HEK293T (cell line): ENCODE measurements around the gene SPTLC3.

Experiments
- CTCF ChIA-PET: fragments of 350-600 bp; formaldehyde crosslinking; extraction: SDS; loops from one replicate; lab custom pipeline; 2021; ENCODE audit warnings: antibody characterized with exemption, inconsistent platforms; lab: Yijun Ruan, JAX
- POLR2A ChIA-PET: fragments of 350-600 bp; formaldehyde crosslinking; extraction: SDS; loops from one replicate; lab custom pipeline; 2020; ENCODE audit warnings: antibody characterized with exemption, inconsistent platforms; lab: Yijun Ruan, JAX
- DNase-seq: peaks from one replicate; pipeline ENCODE4 v3.0.0; 2012; ENCODE audit warnings: mixed read lengths; ENCODE audit errors: extremely low spot score
- ARNT ChIP-seq: fragments of 450-650 bp; IDR thresholded peaks from 2 replicates; pipeline ENCODE4 v1.6.1; 2017; ENCODE audit warnings: mild to moderate bottlenecking
- BHLHE40 ChIP-seq: fragments of 450-650 bp; IDR thresholded peaks from 2 replicates; pipeline ENCODE4 v1.6.1; 2016; ENCODE audit warnings: mild to moderate bottlenecking, moderate library complexity, borderline replicate concordance
- CTBP1 ChIP-seq: fragments of 450-650 bp; IDR thresholded peaks from 2 replicates; pipeline ENCODE4 v1.6.1; 2016; ENCODE audit warnings: borderline replicate concordance
- ELF4 ChIP-seq: fragments of 450-650 bp; IDR thresholded peaks from 2 replicates; pipeline ENCODE4 v1.6.1; 2017; ENCODE audit warnings: antibody characterized with exemption
- FOXA1 ChIP-seq: fragments of 450-650 bp; IDR thresholded peaks from 2 replicates; pipeline ENCODE4 v1.6.1; 2016; ENCODE audit warnings: mild to moderate bottlenecking
- FOXK2 ChIP-seq: fragments of 450-650 bp; IDR thresholded peaks from 2 replicates; pipeline ENCODE4 v1.6.1; 2016; ENCODE audit warnings: mild to moderate bottlenecking
- FOXM1 ChIP-seq: fragments of 450-650 bp; IDR thresholded peaks from 2 replicates; pipeline ENCODE4 v1.6.1; 2017; ENCODE audit warnings: mild to moderate bottlenecking, borderline replicate concordance
- HDGF ChIP-seq: fragments of 450-650 bp; IDR thresholded peaks from 2 replicates; pipeline ENCODE4 v1.6.1; 2017; ENCODE audit warnings: antibody characterized with exemption, borderline replicate concordance
- L3MBTL2 ChIP-seq: fragments of 450-650 bp; conservative IDR thresholded peaks from 2 replicates; pipeline ENCODE4 v1.6.1; 2016; ENCODE audit warnings: mild to moderate bottlenecking
- LEF1 ChIP-seq: fragments of 450-650 bp; IDR thresholded peaks from 2 replicates; pipeline ENCODE4 v1.6.1; 2017; ENCODE audit warnings: mild to moderate bottlenecking, borderline replicate concordance
- NFRKB ChIP-seq: fragments of 450-650 bp; IDR thresholded peaks from 2 replicates; pipeline ENCODE4 v1.6.1; 2016; ENCODE audit warnings: mild to moderate bottlenecking, moderate library complexity
- SP1 ChIP-seq: fragments of 450-650 bp; IDR thresholded peaks from 2 replicates; pipeline ENCODE4 v1.6.1; 2017
- SUZ12 ChIP-seq: fragments of 450-650 bp; IDR thresholded peaks from 2 replicates; pipeline ENCODE4 v1.6.1; 2016; ENCODE audit warnings: mild to moderate bottlenecking
- TARDBP ChIP-seq: fragments of 450-650 bp; IDR thresholded peaks from 2 replicates; pipeline ENCODE4 v1.6.1; 2016
- ZNF384 ChIP-seq: fragments of 450-650 bp; IDR thresholded peaks from 2 replicates; pipeline ENCODE4 v1.6.1; 2016
- TF ChIP-seq, protein P1 (sequence below): fragments of 450-650 bp; IDR thresholded peaks from 2 replicates; pipeline ENCODE4 v1.6.1; 2016

SPTLC3 gene

DNA sequence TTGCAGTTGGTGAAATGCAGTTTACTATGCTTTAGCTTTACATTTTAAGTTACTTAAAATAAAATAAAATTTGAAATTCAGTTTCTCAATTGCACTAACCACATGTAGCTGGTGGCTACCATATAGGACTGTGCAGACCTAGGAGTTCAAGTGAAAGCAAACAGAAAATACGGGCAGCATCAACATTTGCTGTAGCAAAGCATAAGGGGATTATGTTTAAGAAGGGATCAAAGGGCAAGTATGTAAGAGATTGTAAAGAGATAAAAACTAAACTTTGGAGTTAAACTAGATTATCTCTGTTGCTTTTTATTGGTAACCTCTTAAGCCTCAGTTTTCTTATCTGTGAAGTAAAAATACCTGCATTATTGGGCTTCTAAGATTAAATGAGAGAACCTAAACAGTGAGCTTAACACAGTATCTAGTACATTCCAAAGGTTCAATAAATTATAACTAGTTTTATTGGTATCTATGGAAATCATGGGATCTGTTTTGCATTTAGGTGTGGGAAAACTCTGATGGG is 81.2 kb downstream of the SPTLC3 start:
- TF ChIP-seq HDGF, result no peak
- POLR2A ChIA-PET, result no interaction called here
- CTCF ChIA-PET, result no interaction called here

DNA sequence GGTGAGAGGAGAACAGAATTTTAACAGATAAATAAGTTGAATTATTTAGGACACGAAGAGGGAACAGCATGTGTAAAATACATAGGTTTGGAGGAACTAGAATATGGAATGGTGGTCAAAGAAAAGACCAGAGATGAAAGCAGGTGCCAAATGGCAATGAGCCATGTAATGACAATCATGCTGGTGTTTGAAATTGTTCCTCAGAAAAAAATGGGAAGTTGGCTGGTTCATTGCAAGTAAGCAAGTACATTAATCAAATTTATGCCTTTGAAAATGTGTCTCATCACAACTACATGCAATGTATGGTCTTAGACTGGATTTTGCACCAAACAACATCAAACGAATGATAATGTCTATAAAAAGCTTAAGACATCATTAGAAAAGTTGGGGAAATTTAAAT is 83.3 kb downstream of the SPTLC3 start:
- TF ChIP-seq L3MBTL2, result no peak
- no peak for TF ChIP-seq NFRKB
- no peak for TF ChIP-seq FOXA1
- TF ChIP-seq HDGF, result no peak
- TF ChIP-seq, protein P1, sequence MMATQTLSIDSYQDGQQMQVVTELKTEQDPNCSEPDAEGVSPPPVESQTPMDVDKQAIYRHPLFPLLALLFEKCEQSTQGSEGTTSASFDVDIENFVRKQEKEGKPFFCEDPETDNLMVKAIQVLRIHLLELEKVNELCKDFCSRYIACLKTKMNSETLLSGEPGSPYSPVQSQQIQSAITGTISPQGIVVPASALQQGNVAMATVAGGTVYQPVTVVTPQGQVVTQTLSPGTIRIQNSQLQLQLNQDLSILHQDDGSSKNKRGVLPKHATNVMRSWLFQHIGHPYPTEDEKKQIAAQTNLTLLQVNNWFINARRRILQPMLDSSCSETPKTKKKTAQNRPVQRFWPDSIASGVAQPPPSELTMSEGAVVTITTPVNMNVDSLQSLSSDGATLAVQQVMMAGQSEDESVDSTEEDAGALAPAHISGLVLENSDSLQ, result no peak
- TF ChIP-seq TARDBP, result no peak
- no peak for TF ChIP-seq ARNT
- TF ChIP-seq FOXM1, result no peak
- TF ChIP-seq BHLHE40, result no peak
- TF ChIP-seq ZNF384, result no peak
- POLR2A ChIA-PET, result no interaction called here
- DNase-seq, result no peak
- CTCF ChIA-PET, result no interaction called here

More for the DNA sequence above, 81.2 kb downstream of the SPTLC3 start:
- no peak for DNase-seq

DNA sequence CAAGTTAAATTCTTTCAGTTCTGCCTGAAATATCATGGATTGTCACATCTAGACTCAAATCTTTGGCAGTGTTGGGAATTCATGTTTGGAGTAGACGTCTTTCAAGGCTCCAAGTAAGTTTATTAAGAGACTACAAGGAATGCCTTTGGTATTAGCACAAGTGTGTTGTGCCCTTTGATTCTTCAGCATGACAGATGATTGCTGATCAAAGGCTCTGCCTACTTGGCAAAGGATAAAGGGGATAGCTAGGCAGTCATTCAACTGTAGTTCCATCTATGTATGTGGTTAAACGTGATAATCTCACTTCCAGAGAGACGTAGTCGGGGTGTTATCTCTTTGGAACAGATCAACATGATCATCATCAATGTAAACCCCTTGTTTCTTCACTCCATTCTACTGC is 86.2 kb downstream of the SPTLC3 start:
- CTCF ChIA-PET, result interaction anchor here (0.6 kb wide), 1 partner anchor 21 kb away, joined by 6 read pairs; no protein-coding TSS in a partner anchor
- POLR2A ChIA-PET, result no interaction called here
- no peak for DNase-seq
- TF ChIP-seq CTBP1 (no peak), FOXK2 (no peak), FOXM1 (no peak), ARNT (no peak), LEF1 (no peak), SP1 (no peak), TARDBP (no peak), SUZ12 (no peak), FOXA1 (no peak)
- TF ChIP-seq, protein P1, result no peak

DNA sequence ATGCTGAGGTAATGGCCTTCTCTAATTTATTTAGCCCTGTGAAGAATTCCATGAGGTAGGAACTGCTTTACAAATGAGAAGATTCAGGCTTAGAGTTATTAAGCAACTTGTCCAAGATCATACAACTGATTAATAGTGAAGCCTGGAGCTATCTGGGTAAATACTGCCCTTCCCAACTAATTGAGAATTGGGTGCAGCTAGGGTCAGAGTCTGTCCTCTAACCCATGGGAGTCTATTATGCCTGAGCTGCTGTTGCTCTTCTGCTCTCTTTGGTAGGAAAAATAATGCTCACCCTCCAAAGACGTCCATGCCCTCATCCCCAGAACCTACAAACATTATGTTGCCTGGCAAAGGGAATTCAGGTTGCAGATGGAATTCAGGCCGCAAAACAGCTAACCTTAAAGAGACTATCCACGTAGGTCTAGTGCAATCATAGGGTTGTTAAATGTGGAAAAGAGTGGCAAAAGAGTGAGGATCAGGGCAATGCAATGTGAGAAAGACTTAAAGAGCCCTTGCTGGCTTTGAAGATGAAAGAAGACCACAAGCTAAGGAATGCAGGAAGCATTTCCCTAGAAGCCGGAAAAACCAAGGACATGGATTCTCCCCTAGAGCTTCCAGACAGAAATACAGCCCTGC is 90.1 kb downstream of the SPTLC3 start:
- ChIA-PET CTCF (no interaction called here), POLR2A (no interaction called here)
- DNase-seq, result no peak
- no peak for TF ChIP-seq L3MBTL2
- no peak for TF ChIP-seq CTBP1
- TF ChIP-seq ELF4, result no peak
- no peak for TF ChIP-seq HDGF
- no peak for TF ChIP-seq ARNT
- no peak for TF ChIP-seq FOXA1
- TF ChIP-seq, protein P1, result no peak
- TF ChIP-seq SP1, result no peak
- no peak for TF ChIP-seq FOXK2
- no peak for TF ChIP-seq TARDBP
- no peak for TF ChIP-seq ZNF384
- TF ChIP-seq NFRKB, result no peak

DNA sequence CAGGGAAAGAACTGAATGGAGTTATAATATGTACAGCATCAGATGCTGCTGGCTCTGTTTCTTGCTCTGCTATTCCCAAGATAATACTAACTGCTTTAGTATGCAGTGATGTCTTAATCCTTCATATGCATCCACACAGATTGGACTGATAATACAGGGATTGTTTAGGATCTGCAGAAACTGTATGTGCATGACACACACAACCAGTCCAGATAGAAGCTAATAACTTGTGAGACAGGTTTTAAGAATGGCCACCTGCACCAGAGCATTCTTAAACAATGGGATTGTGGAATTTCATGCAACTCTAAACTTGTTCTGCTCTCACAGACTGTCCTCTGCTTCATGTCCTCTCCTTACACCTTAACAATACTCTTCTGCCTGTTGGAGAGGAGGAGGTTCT is 90.9 kb downstream of the SPTLC3 start:
- no peak for DNase-seq
- ChIA-PET POLR2A (no interaction called here), CTCF (no interaction called here)
- TF ChIP-seq ELF4, result no peak
- no peak for TF ChIP-seq FOXA1
- TF ChIP-seq, protein P1, result no peak
- TF ChIP-seq TARDBP, result no peak
- no peak for TF ChIP-seq L3MBTL2
- no peak for TF ChIP-seq FOXM1
- TF ChIP-seq HDGF, result no peak
- TF ChIP-seq SP1, result no peak
- TF ChIP-seq CTBP1, result no peak
- no peak for TF ChIP-seq ARNT
- TF ChIP-seq ZNF384, result no peak
- no peak for TF ChIP-seq LEF1
- no peak for TF ChIP-seq NFRKB
- no peak for TF ChIP-seq FOXK2

DNA sequence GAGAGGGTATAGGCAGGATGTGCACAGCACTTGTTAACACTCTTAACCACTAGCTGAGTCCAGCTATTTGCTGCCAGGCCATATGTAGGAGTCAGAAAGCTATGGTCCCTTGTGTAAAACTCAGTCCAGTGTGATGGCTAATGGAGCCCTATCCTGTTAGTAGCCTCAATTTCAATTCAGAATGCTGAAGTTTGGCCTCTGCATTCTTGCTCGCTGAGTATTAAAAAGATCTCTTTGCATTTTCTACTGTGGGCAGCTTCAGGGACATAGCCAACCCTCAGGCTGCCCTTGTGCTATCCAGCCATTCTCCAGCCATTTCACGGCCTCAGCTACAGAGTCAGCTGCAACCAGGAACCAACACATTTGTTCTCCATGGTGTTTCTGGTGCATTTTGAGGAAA is 92.5 kb downstream of the SPTLC3 start:
- CTCF ChIA-PET, result no interaction called here
- POLR2A ChIA-PET, result no interaction called here

More for the DNA sequence above, 92.5 kb downstream of the SPTLC3 start:
- no peak for TF ChIP-seq ZNF384
- no peak for TF ChIP-seq ELF4
- TF ChIP-seq FOXK2, result no peak
- TF ChIP-seq, protein P1, result no peak
- TF ChIP-seq TARDBP, result no peak
- TF ChIP-seq NFRKB, result no peak
- TF ChIP-seq HDGF, result no peak
- no peak for TF ChIP-seq ARNT
- no peak for TF ChIP-seq L3MBTL2
- no peak for TF ChIP-seq FOXA1
- no peak for TF ChIP-seq CTBP1
- no peak for TF ChIP-seq BHLHE40
- TF ChIP-seq LEF1, result no peak
- TF ChIP-seq FOXM1, result no peak
- no peak for TF ChIP-seq SUZ12
- TF ChIP-seq SP1, result no peak
- DNase-seq, result no peak
